Activated CD8-positive, alpha-beta memory T cell treated with anti-CD3 and anti-CD28 coated beads, Interleukin-2, amount 50 U/mL, for 24 hours (primary cell): Measurements from ENCODE around the gene DHDDS.
"Not testable (repeated sequence)": the region's sequence is repeated elsewhere in the genome, so short reads cannot be mapped to it uniquely, and the experiment has no call there.

Source experiments
- DNase-seq: peaks from one replicate; pipeline ENCODE4 v3.0.0-alpha.2; 2020; ENCODE audit errors: extremely low read depth

The DHDDS gene

GRCh38 chr1:26431979-26432695 lies at the start of gene DHDDS:
Gene DHDDS, plus strand, starts transcription at chr1:26432321. Its CDS starts 625 bp downstream, at chr1:26432946.
- peak; percentile 95 for DNase-seq

- DNase-seq = no peak
Measured at GRCh38 chr1:26384076-26384475, 48.0 kb upstream of the DHDDS start.

- DNase-seq = not testable (repeated sequence)
Measured at GRCh38 chr1:26385063-26385462, 47.1 kb upstream of the DHDDS start.

GRCh38 chr1:26387447-26387846 lies 44.7 kb upstream of the DHDDS start:
- no peak for DNase-seq

GRCh38 chr1:26388791-26389445 lies 43.2 kb upstream of the DHDDS start:
- DNase-seq = no peak

GRCh38 chr1:26389604-26390247 lies 42.4 kb upstream of the DHDDS start:
- no peak for DNase-seq

GRCh38 chr1:26391450-26391849 lies 40.7 kb upstream of the DHDDS start:
- DNase-seq = no peak

- DNase-seq = no peak
Measured at GRCh38 chr1:26395754-26396153, 36.4 kb upstream of the DHDDS start.

GRCh38 chr1:26399034-26399433 lies 33.1 kb upstream of the DHDDS start:
- no peak for DNase-seq

GRCh38 chr1:26401891-26402290 lies 30.2 kb upstream of the DHDDS start:
- DNase-seq = no peak

GRCh38 chr1:26403656-26404055 lies 28.5 kb upstream of the DHDDS start:
- DNase-seq = no peak

- DNase-seq = no peak
Measured at GRCh38 chr1:26404641-26405040, 27.5 kb upstream of the DHDDS start.

GRCh38 chr1:26405281-26405915 lies 26.7 kb upstream of the DHDDS start:
- DNase-seq = no peak

- peak; percentile 39 for DNase-seq
Measured at GRCh38 chr1:26408604-26409003, 23.5 kb upstream of the DHDDS start.

GRCh38 chr1:26409191-26409807 lies 22.8 kb upstream of the DHDDS start:
- no peak for DNase-seq

GRCh38 chr1:26410706-26411623 lies 21.2 kb upstream of the DHDDS start, which contains the start of gene LIN28A:
Gene LIN28A, plus strand, starts transcription at chr1:26410817. Its CDS starts 75 bp downstream, at chr1:26410892.
- no peak for DNase-seq

GRCh38 chr1:26411624-26412074 lies 20.5 kb upstream of the DHDDS start:
- DNase-seq = no peak

GRCh38 chr1:26412180-26412840 lies 19.8 kb upstream of the DHDDS start:
- DNase-seq = no peak

- no peak for DNase-seq
Measured at GRCh38 chr1:26413031-26413430, 19.1 kb upstream of the DHDDS start.

GRCh38 chr1:26417111-26417759 lies 14.9 kb upstream of the DHDDS start:
- peak; percentile 80 for DNase-seq
